ENCODE results near the gene MED15. TPM values are rescaled to one million over a fixed set of nuclear protein-coding genes. Genes with fewer than 3 reads are reported as not detected.
"Not testable (repeated sequence)": the region's sequence is repeated elsewhere in the genome, so short reads cannot be mapped to it uniquely, and the experiment has no call there.

Gene MED15
- total RNA-seq, 2 experiments from 2014 or later: 227 to 233 TPM

GRCh38 chr22:20471126-20471833, 36.1 kb upstream of the MED15 start:
- H3K27ac Mint-ChIP-seq: no peak overlapping the region
- no peaks in the 10 kb centered on the region for H3K27me3 Mint-ChIP-seq
- ATAC-seq (ENCODE audit: low read depth): no peak
- no peak for DNase-seq
- H3K9me3 Mint-ChIP-seq: no peaks in the 10 kb centered on the region
- H3K36me3 Mint-ChIP-seq: peaks cover 17% of the 10 kb centered on the region
- POLR2A ChIA-PET: no interaction called here
- no peak overlapping the region for H3K4me3 Mint-ChIP-seq
- peaks cover 15% of the 10 kb centered on the region for H3K4me1 Mint-ChIP-seq

- no peaks in the 10 kb centered on the region for H3K27me3 Mint-ChIP-seq
- no peak overlapping the region for H3K27ac Mint-ChIP-seq
- no peak for ATAC-seq (ENCODE audit: low read depth)
- DNase-seq: no peak
- no peaks in the 10 kb centered on the region for H3K9me3 Mint-ChIP-seq
- H3K4me1 Mint-ChIP-seq: peaks cover 13% of the 10 kb centered on the region
- H3K4me3 Mint-ChIP-seq: no peak overlapping the region
- POLR2A ChIA-PET: no interaction called here
- peaks cover 22% of the 10 kb centered on the region for H3K36me3 Mint-ChIP-seq
Measured at GRCh38 chr22:20472629-20473442, 34.6 kb upstream of the MED15 start.

GRCh38 chr22:20475115-20475436, 32.3 kb upstream of the MED15 start:
- peaks cover 12% of the 10 kb centered on the region for H3K4me1 Mint-ChIP-seq
- no peak for ATAC-seq (ENCODE audit: low read depth)
- peaks cover 20% of the 10 kb centered on the region for H3K36me3 Mint-ChIP-seq
- no peaks in the 10 kb centered on the region for H3K27me3 Mint-ChIP-seq
- POLR2A ChIA-PET: no interaction called here
- no peak for DNase-seq
- H3K4me3 Mint-ChIP-seq: no peak overlapping the region
- H3K27ac Mint-ChIP-seq: peak overlapping the region; percentile 34
- H3K9me3 Mint-ChIP-seq: no peaks in the 10 kb centered on the region

DNA sequence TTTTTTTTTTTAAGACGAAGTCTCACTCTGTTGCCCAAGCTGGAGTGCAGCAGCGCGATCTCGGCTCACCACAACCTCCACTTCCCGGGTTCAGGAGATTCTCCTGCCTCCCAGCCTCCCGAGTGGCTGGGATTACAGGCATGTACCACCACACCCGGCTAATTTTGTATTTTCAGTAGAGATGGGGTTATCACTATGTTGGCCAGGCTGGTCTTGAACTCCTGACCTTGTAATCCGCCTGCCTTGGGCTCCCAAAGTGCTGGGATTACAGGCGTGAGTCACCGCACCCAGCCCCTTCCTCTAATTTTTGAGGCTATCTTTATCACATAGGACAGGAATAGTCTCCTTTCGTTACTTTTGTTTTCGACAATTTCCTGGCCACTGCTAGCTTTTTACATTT, 31.8 kb upstream of the MED15 start:
- H3K9me3 Mint-ChIP-seq; H3K27ac Mint-ChIP-seq; H3K27me3 Mint-ChIP-seq; DNase-seq; ATAC-seq (ENCODE audit: low read depth); H3K4me3 Mint-ChIP-seq; POLR2A ChIA-PET: not testable (repeated sequence)
- H3K36me3 Mint-ChIP-seq: peaks cover 17% of the 10 kb centered on the region
- peaks cover 13% of the 10 kb centered on the region for H3K4me1 Mint-ChIP-seq

GRCh38 chr22:20478059-20478458, 29.4 kb upstream of the MED15 start:
- ATAC-seq (ENCODE audit: low read depth); POLR2A ChIA-PET; H3K4me3 Mint-ChIP-seq; DNase-seq; H3K36me3 Mint-ChIP-seq; H3K27ac Mint-ChIP-seq; H3K9me3 Mint-ChIP-seq; H3K27me3 Mint-ChIP-seq: not testable (repeated sequence)
- H3K4me1 Mint-ChIP-seq: peaks cover 12% of the 10 kb centered on the region

- no peak overlapping the region for H3K27ac Mint-ChIP-seq
- ATAC-seq (ENCODE audit: low read depth): no peak
- POLR2A ChIA-PET: no interaction called here
- H3K9me3 Mint-ChIP-seq: no peaks in the 10 kb centered on the region
- no peaks in the 10 kb centered on the region for H3K27me3 Mint-ChIP-seq
- no peak for DNase-seq
- peaks cover 12% of the 10 kb centered on the region for H3K36me3 Mint-ChIP-seq
- peaks cover 12% of the 10 kb centered on the region for H3K4me1 Mint-ChIP-seq
- no peak overlapping the region for H3K4me3 Mint-ChIP-seq
Measured at GRCh38 chr22:20479612-20480196, 27.7 kb upstream of the MED15 start.

GRCh38 chr22:20483143-20483506, 24.3 kb upstream of the MED15 start:
- H3K9me3 Mint-ChIP-seq; H3K27me3 Mint-ChIP-seq; H3K27ac Mint-ChIP-seq; DNase-seq; H3K4me3 Mint-ChIP-seq; POLR2A ChIA-PET; ATAC-seq (ENCODE audit: low read depth); H3K4me1 Mint-ChIP-seq: not testable (repeated sequence)
- H3K36me3 Mint-ChIP-seq: peaks cover 13% of the 10 kb centered on the region

DNA sequence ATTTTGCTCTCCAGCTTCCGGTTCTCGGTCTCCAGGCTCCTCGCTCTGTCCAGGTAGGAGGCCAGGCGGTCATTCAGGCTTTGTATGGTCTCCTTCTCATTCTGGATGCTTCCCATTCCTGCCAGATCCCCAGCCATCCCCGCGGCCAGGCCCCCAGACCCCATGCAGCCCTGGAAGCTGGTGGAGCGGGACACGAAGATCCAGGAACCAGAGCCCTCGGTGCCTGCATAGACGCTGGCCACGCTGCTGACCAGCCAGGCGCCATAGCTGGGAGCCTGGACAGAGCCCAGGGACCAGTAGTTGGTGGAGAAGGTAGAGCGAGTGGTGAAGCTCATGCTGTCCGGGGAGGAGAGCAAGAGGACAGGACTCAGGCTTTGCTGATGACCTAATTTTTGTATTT, 23.6 kb upstream of the MED15 start:
- Mint-ChIP-seq H3K9me3 (no peaks in the 10 kb centered on the region), H3K4me1 (peaks cover 9% of the 10 kb centered on the region), H3K36me3 (peaks cover 13% of the 10 kb centered on the region), H3K27me3 (no peaks in the 10 kb centered on the region), H3K4me3 (no peak overlapping the region), H3K27ac (no peak overlapping the region)
- ATAC-seq (ENCODE audit: low read depth): no peak
- no peak for DNase-seq
- POLR2A ChIA-PET: interaction anchor here (0.8 kb wide), 1 partner anchor 19 kb away, joined by 4 read pairs; no protein-coding TSS in a partner anchor

DNA sequence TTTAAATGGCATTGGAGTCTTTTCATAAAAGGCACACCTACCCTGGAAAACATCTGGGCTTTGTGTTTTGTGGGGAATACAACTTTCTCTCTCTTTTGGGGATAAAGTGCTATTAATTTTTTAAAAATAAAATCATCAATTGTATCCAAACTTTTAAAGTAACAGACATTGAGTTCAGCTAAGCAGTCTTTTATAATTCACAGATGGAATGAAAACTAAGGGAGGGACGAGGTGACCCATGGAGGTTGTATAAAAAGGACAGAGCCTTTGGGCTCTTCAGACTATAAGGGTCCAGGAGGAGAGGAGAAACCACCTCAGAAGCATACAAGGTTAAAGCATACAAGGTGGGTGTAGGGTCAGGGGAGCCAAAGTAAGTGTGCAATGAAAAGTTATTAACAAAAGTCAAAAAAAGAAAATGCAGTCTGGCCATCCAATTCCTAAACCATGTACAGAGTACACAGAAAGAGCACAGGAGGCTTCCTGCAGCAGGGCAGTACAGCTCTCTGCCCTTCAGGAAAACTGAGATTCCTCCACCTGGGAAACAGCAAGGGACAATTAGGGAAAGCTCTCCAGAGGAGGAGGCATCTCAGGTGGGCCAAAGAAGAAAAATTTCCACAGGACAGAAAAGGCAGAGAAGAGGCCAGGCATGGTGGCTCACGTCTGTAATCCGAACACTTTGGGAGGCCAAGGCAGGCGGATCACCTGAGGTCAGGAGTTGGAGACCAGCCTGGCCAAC, 22.3 kb upstream of the MED15 start:
- Mint-ChIP-seq H3K9me3 (no peaks in the 10 kb centered on the region), H3K4me3 (no peak overlapping the region), H3K36me3 (peaks cover 11% of the 10 kb centered on the region), H3K27me3 (no peaks in the 10 kb centered on the region), H3K4me1 (peaks cover 9% of the 10 kb centered on the region), H3K27ac (no peak overlapping the region)
- ATAC-seq (ENCODE audit: low read depth) (no peak), DNase-seq (no peak)
- POLR2A ChIA-PET: no interaction called here

- DNase-seq (no peak), ATAC-seq (ENCODE audit: low read depth) (no peak)
- POLR2A ChIA-PET: no interaction called here
- Mint-ChIP-seq H3K27ac (no peak overlapping the region), H3K4me3 (no peak overlapping the region), H3K36me3 (peaks cover 11% of the 10 kb centered on the region), H3K9me3 (no peaks in the 10 kb centered on the region), H3K27me3 (no peaks in the 10 kb centered on the region), H3K4me1 (peaks cover 9% of the 10 kb centered on the region)
Measured at GRCh38 chr22:20486229-20486628, 21.2 kb upstream of the MED15 start.

- DNase-seq: no peak
- H3K9me3 Mint-ChIP-seq: no peaks in the 10 kb centered on the region
- H3K4me3 Mint-ChIP-seq: no peak overlapping the region
- no peak overlapping the region for H3K27ac Mint-ChIP-seq
- peaks cover 13% of the 10 kb centered on the region for H3K36me3 Mint-ChIP-seq
- H3K27me3 Mint-ChIP-seq: no peaks in the 10 kb centered on the region
- POLR2A ChIA-PET: no interaction called here
- no peak for ATAC-seq (ENCODE audit: low read depth)
- H3K4me1 Mint-ChIP-seq: peaks cover 13% of the 10 kb centered on the region
Measured at GRCh38 chr22:20487715-20488114, 19.7 kb upstream of the MED15 start.

DNA sequence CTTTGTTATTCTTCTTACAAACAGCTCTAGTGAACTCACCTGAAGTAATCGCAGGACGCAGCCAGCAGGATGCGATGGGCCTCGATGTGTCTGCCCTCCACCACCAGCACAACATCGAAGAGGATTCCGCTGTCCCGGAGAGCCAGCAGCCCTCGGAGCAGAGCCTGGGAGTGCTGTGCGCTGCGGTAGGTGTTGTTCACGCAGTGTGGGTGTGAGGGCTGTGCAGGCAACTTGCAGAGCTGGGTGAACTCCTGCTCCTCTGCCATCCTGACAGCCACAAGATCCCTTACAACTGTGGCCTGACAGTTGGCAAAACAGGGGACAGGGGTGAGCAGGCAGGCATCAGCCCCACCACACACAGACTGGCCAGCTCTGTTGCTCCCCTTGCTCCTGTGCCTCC, 18.5 kb upstream of the MED15 start:
- POLR2A ChIA-PET: no interaction called here
- no peak overlapping the region for H3K4me3 Mint-ChIP-seq
- peaks cover 12% of the 10 kb centered on the region for H3K36me3 Mint-ChIP-seq
- DNase-seq (no peak), ATAC-seq (ENCODE audit: low read depth) (no peak)
- H3K9me3 Mint-ChIP-seq: no peaks in the 10 kb centered on the region
- H3K27me3 Mint-ChIP-seq: no peaks in the 10 kb centered on the region
- peaks cover 18% of the 10 kb centered on the region for H3K4me1 Mint-ChIP-seq
- no peak overlapping the region for H3K27ac Mint-ChIP-seq

DNA sequence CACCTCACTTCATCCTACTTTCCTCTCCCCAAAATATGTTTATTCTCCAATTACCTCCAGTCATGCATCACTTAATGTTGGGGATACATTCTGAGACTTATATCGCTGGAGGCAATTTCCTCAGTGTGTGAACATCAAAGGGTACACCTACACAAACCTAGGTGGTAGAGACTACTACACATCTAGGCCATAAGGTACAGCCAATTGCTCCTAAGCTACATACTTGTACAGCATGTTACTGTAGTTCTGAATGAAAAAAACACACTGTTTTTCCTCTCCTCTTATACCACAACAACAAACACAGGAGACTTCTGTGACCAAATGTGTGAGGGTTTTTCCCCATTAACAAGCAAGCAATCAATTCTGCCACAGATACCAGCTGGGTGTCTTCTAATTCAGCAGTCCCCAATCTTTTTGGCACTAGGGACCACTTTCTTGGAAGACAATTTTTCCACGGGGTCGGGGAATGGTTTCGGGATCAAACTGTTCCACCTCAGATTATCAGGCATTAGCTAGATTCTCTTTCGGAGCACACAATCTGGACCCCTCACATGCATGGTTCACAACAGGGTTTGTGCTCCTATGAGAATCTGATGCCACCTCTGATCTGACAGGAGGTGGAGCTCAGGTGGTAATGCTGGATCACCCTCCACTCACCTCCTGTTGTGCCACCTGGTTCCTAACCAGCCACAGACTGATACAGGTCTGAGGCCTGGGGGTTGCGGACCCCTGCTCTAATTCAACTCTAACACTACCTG, 17.0 kb upstream of the MED15 start:
- ATAC-seq (ENCODE audit: low read depth) (peak; percentile 8), DNase-seq (no peak)
- POLR2A ChIA-PET: no interaction called here
- H3K4me1 Mint-ChIP-seq: peaks cover 22% of the 10 kb centered on the region
- H3K27ac Mint-ChIP-seq: no peak overlapping the region
- H3K36me3 Mint-ChIP-seq: peaks cover 9% of the 10 kb centered on the region
- H3K4me3 Mint-ChIP-seq: no peak overlapping the region
- no peaks in the 10 kb centered on the region for H3K27me3 Mint-ChIP-seq
- H3K9me3 Mint-ChIP-seq: no peaks in the 10 kb centered on the region

Measured in activated naive CD8-positive, alpha-beta T cell treated with anti-CD3 and anti-CD28 coated beads, Interleukin-2, amount 10 ng/mL, durations not matched to agents 7 days and 5 days (primary cell).